Panc1 (cell line): ENCODE measurements around the gene IL11.

Source experiments
- CTCF ChIP-seq: fragments of 450-650 bp; IDR thresholded peaks from 2 replicates; pipeline ENCODE4 v1.5.1; 2017; ENCODE audit warnings: mild to moderate bottlenecking
- POLR2AphosphoS5 ChIP-seq: IDR thresholded peaks from 2 replicates; pipeline ENCODE4 v1.6.1; 2012; ENCODE audit warnings: mild to moderate bottlenecking, low read depth, low read length, moderate library complexity
- REST ChIP-seq, 2 experiments: IDR thresholded peaks; 2 replicates each; pipeline ENCODE4 v1.6.1; 2011 to 2012; ENCODE audit warnings: low read depth in 2 of 2, control low read depth in 1 of 2, low read length in 1 of 2, mild to moderate bottlenecking in 1 of 2, moderate library complexity in 1 of 2; ENCODE audit not compliant: insufficient read depth in 1 of 2
- SIN3A ChIP-seq: IDR thresholded peaks from 2 replicates; pipeline ENCODE4 v1.6.1; 2012; ENCODE audit warnings: low read depth, mild to moderate bottlenecking, low read length, moderate library complexity, borderline replicate concordance; ENCODE audit not compliant: insufficient read depth

- TF ChIP-seq SIN3A (no peak), REST (IDR thresholded peaks at IDR 0.05; ENCODE audit: insufficient read depth in 1 of 2, low read depth in 2 of 2, low read length in 1 of 2) (no peak), CTCF (no peak), POLR2AphosphoS5 (no peak)
Measured at GRCh38 chr19:55387736-55388497, 17.7 kb upstream of the IL11 start.
